ENCODE measurements around the gene PCDHA8. TPM values are rescaled to one million over a fixed set of nuclear protein-coding genes. Genes with fewer than 3 reads are reported as not detected.

PCDHA8 gene
- total RNA-seq, 1 donor from 2014 or later, result 0.09 TPM

Other genes starting within 250 kb of the PCDHA8 start
- gene CD14, start 208.0 kb upstream of the PCDHA8 start, total RNA-seq, result 0.09 and 2.2 TPM in 2 replicates
- gene TMCO6, start 201.7 kb upstream of the PCDHA8 start, total RNA-seq, result 7.4 and 10.5 TPM in 2 replicates
- 54.1 and 75.7 TPM in 2 replicates for gene NDUFA2, start 193.6 kb upstream of the PCDHA8 start, total RNA-seq
- 109 and 111 TPM in 2 replicates for gene IK, start 193.4 kb upstream of the PCDHA8 start, total RNA-seq
- gene WDR55, start 176.3 kb upstream of the PCDHA8 start, total RNA-seq, result 26.4 and 29.5 TPM in 2 replicates
- gene DND1, start 167.6 kb upstream of the PCDHA8 start, total RNA-seq, result 0.09 and 0.19 TPM in 2 replicates
- gene HARS1, start 149.8 kb upstream of the PCDHA8 start, total RNA-seq, result 79.3 and 96.4 TPM in 2 replicates
- 31.3 and 32.5 TPM in 2 replicates for gene HARS2, start 149.7 kb upstream of the PCDHA8 start, total RNA-seq
- 54.5 and 63.3 TPM in 2 replicates for gene ZMAT2, start 140.7 kb upstream of the PCDHA8 start, total RNA-seq
- under 0.01 TPM in 1 of 2 replicates, not detected in the other for gene PCDHA1, start 55.0 kb upstream of the PCDHA8 start, total RNA-seq
- gene PCDHA2, start 46.3 kb upstream of the PCDHA8 start, total RNA-seq, result 0.18 and 0.19 TPM in 2 replicates
- gene PCDHA3, start 40.1 kb upstream of the PCDHA8 start, total RNA-seq, result 0.28 and 0.36 TPM in 2 replicates
- gene PCDHA4, start 34.1 kb upstream of the PCDHA8 start, total RNA-seq, result 0.75 and 1.1 TPM in 2 replicates
- 0.09 TPM in 2 replicates for gene PCDHA5, start 19.6 kb upstream of the PCDHA8 start, total RNA-seq
- 0.56 and 0.63 TPM in 2 replicates for gene PCDHA6, start 13.2 kb upstream of the PCDHA8 start, total RNA-seq
- gene PCDHA7, start 6.9 kb upstream of the PCDHA8 start, total RNA-seq, result 0.27 and 0.28 TPM in 2 replicates
- gene PCDHA9, start 7.2 kb downstream of the PCDHA8 start, total RNA-seq, result 0.09 TPM in 2 replicates
- 0.45 and 0.56 TPM in 2 replicates for gene PCDHA10, start 14.7 kb downstream of the PCDHA8 start, total RNA-seq
- 0.09 and 0.27 TPM in 2 replicates for gene PCDHA11, start 27.8 kb downstream of the PCDHA8 start, total RNA-seq
- 0.09 and 0.19 TPM in 2 replicates for gene PCDHA12, start 34.1 kb downstream of the PCDHA8 start, total RNA-seq
- gene PCDHA13, start 40.9 kb downstream of the PCDHA8 start, total RNA-seq, result 0.09 and 0.19 TPM in 2 replicates
- gene PCDHAC1, start 85.1 kb downstream of the PCDHA8 start, total RNA-seq, result 0.18 and 0.19 TPM in 2 replicates
- gene PCDHAC2, start 125.3 kb downstream of the PCDHA8 start, total RNA-seq, result 0.09 and 2.4 TPM in 2 replicates
- not detected in 2 replicates for gene PCDHB1, start 210.2 kb downstream of the PCDHA8 start, total RNA-seq

Data from endothelial cell of coronary artery (primary cell).